ENCODE results near the gene C1orf35.

The C1orf35 gene

DNA sequence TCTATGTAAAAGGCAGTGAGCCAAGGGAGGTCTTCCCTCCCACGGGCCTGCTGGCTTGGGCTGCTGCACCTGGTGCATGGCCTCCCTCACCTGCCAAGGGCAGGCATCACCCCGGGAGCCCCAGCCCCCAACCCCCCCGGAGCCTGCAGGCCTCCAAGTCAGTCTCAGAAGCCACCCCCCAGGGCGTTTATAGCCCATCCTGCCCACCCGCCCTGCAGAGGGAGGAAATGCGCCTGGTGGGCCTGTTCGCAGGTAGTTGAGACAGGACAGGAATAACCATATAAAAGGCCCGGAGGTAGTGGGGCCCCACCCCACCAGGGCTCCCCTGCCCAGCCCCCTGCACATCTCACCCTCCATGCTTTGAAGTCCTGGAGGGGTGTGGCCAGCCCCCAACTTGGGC lies 38.8 kb downstream of the C1orf35 start:
- TF ChIP-seq, protein P1, sequence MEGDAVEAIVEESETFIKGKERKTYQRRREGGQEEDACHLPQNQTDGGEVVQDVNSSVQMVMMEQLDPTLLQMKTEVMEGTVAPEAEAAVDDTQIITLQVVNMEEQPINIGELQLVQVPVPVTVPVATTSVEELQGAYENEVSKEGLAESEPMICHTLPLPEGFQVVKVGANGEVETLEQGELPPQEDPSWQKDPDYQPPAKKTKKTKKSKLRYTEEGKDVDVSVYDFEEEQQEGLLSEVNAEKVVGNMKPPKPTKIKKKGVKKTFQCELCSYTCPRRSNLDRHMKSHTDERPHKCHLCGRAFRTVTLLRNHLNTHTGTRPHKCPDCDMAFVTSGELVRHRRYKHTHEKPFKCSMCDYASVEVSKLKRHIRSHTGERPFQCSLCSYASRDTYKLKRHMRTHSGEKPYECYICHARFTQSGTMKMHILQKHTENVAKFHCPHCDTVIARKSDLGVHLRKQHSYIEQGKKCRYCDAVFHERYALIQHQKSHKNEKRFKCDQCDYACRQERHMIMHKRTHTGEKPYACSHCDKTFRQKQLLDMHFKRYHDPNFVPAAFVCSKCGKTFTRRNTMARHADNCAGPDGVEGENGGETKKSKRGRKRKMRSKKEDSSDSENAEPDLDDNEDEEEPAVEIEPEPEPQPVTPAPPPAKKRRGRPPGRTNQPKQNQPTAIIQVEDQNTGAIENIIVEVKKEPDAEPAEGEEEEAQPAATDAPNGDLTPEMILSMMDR (conservative IDR thresholded peaks at IDR 0.05) = no peak
- TF ChIP-seq ZFX (IDR thresholded peaks at IDR 0.05) = no peak
- no peak overlapping the region for H3K27ac ChIP-seq

DNA sequence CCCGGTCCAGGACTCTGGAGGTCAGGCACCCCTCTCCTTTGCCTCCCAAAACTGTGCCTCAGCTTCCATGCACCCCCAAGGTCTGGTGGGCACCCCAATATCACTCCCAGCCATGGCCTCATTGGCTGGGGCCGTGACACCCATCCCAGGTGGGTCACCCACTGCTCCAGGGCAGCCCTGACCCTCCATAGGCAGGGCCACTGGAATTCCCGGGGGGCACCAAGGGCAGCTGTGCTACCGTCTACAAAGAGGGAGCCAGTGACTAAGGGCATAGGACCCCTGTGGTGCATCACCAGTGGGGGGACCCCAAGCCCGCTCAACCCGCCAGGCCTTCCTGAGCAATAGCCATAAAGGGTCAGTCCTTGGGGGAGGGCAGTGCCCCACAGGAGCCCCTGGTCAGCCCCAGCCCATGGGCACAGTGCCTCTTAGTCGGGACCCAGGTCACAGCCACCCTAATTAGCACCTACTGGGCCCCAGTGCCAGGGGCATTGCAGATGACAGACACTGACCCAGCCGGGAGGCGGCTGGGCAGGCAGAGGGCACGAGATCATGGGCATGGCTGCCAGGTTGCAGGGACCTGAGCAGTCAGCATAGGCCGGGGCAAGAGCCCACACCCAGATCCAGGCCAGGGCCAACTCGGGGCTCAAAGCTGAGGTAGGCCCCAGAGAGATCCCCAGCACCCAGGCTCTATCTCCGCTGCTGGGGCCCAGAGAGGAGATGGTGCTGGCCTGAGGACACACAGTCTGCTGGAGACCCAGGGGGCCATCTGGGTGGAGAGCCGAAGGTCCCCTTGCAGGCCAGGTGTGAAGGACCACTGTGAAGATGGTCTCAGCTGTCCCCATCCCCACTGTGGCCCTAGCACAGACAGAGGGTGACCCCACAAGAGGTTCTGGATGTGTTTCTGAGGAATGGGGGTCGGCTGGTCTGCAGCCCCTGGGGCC lies 39.6 kb downstream of the C1orf35 start:
- H3K27ac ChIP-seq = no peak overlapping the region
- TF ChIP-seq, protein P1 (conservative IDR thresholded peaks at IDR 0.05) = no peak
- no peak for TF ChIP-seq ZFX (IDR thresholded peaks at IDR 0.05)

DNA sequence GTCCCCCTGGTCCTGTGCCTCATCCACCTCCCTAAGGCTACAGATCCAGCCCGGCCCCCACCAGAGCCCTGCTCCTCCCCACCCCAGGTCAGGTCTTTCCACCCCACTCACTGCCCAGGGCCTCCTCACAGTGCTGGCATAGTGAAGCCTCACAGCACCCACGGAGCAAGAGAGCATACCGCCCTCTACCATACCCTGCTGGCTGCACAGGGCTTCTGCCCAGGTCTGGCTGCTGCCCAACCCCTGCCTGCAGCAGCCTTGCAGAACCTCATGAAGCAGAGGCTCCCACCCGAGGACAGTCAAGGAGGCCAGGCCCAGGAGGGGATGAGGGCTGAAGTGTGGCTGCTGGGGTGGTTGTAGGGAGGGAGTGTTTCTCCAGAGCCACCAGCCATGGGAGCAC lies 40.3 kb downstream of the C1orf35 start:
- TF ChIP-seq, protein P1 (conservative IDR thresholded peaks at IDR 0.05) = no peak
- TF ChIP-seq ZFX (IDR thresholded peaks at IDR 0.05) = no peak
- H3K27ac ChIP-seq = no peak overlapping the region

DNA sequence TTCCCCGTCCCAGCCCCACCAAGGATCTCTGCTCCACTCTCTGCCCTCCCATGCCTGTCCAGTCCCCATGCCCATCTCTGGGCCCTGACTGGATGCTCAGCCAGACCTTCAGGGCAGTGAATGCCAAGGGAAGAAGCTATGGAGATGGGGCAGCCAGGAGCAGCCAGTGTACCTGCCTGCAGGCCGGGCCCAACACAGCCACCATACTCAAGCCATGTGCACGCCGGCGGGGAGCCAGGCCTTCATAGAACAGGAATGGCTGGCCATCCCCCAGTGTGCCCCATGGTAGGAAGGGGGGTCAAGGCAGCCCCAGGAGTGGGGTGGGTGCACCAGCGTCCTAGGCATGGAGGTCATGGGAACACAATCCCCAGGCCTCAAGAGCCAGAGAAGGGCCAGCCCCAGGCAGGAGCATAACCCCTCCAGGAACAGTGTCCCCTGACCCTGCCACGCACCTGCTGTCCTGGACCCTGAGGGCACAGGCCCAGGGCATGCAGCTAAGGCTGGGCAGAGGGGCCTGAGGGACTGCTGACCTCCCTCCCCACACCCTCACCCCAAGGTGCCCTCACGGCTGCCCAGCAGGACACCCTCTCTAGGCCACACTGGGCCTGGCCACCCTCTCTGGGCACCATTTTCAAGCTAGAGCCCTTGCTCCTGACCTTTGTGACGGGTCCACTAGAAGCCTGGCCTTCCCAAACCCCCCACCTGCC lies 40.9 kb downstream of the C1orf35 start:
- H3K27ac ChIP-seq = no peak overlapping the region
- no peak for TF ChIP-seq ZFX (IDR thresholded peaks at IDR 0.05)
- TF ChIP-seq, protein P1 (conservative IDR thresholded peaks at IDR 0.05) = no peak

DNA sequence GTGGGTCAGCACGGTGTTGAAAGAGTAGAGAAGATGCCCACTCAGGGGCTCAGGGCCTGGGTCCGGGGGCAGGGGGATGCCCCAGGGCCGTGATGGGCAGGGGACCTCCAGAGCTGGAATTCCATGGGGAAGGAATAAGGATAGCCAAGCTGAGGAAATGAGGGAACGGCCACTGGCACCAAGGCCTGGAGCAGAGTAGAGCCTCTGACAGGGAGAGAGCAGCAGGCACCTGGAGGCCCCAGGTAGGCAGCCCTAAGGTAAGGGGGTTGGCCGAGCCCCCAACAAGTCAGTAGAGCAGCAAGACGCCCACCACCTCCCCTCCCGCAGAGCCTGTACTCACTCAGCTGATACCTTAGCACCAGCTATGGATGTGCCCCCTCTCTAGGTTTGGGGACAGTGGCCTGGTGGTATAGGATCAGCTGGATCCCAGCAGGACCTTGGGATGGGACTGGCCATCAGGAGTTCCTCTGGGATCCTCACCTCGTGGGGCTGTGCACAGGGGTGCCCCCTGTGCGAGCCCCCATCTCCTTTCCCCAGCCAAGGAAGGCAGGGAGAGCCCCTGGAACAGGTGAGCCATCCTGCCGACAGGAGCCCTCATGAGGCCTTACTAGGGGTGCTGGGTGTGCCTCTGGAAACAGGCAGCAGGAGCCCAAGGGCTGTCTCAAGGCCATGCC lies 41.6 kb downstream of the C1orf35 start:
- TF ChIP-seq ZFX (IDR thresholded peaks at IDR 0.05) = no peak
- TF ChIP-seq, protein P1 (conservative IDR thresholded peaks at IDR 0.05) = no peak
- H3K27ac ChIP-seq = no peak overlapping the region

DNA sequence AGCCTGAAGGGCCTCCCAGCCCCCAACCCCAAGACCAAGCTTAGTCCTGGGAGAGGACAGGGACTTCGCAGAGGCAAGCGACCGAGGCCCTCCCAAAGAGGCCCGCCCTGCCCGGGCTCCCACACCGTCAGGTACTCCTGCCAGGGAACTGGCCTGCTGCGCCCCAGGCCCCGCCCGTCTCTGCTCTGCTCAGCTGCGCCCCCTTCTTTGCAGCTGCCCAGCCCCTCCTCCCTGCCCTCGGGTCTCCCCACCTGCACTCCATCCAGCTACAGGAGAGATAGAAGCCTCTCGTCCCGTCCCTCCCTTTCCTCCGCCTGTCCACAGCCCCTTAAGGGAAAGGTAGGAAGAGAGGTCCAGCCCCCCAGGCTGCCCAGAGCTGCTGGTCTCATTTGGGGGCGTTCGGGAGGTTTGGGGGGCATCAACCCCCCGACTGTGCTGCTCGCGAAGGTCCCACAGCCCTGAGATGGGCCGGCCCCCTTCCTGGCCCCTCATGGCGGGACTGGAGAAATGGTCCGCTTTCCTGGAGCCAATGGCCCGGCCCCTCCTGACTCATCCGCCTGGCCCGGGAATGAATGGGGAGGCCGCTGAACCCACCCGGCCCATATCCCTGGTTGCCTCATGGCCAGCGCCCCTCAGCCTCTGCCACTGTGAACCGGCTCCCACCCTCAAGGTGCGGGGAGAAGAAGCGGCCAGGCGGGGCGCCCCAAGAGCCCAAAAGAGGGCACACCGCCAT lies 42.5 kb downstream of the C1orf35 start:
- TF ChIP-seq, protein P1 (conservative IDR thresholded peaks at IDR 0.05) = no peak
- no peak for TF ChIP-seq ZFX (IDR thresholded peaks at IDR 0.05)
- H3K27ac ChIP-seq = no peak overlapping the region

Data from C4-2B (cell line).